Breast epithelium (tissue), 3 donors: Measurements from ENCODE around the gene CABP2.

Experiments
- CTCF ChIP-seq, 3 donors: fragments of 450-650 bp; IDR thresholded peaks; one replicate each; pipeline ENCODE4 v1.5.1; 2016 to 2017; ENCODE audit warnings: antibody characterized with exemption in 3 of 3, mild to moderate bottlenecking in 3 of 3, moderate library complexity in 3 of 3
- POLR2A ChIP-seq: fragments of 450-650 bp; IDR thresholded peaks from one replicate; pipeline ENCODE4 v1.6.1; 2016; ENCODE audit warnings: antibody characterized with exemption, mild to moderate bottlenecking, moderate library complexity

GRCh38 chr11:67495234-67496005 is 27.8 kb downstream of the CABP2 start:
- TF ChIP-seq POLR2A: no peak
- TF ChIP-seq CTCF (IDR thresholded peaks at IDR 0.05): no peak
